HG03280 (cell line): ENCODE results near the gene S1PR3.
"Not testable (repeated sequence)": the region's sequence is repeated elsewhere in the genome, so short reads cannot be mapped to it uniquely, and the experiment has no call there.

Source experiments
- ATAC-seq: cut with Tn5 transposase; IDR thresholded peaks from one replicate; pipeline ENCODE4 v1.9.1; 2021; ENCODE audit warnings: mild to moderate bottlenecking, moderate library complexity; ENCODE audit not compliant: unreplicated experiment

Gene S1PR3

DNA sequence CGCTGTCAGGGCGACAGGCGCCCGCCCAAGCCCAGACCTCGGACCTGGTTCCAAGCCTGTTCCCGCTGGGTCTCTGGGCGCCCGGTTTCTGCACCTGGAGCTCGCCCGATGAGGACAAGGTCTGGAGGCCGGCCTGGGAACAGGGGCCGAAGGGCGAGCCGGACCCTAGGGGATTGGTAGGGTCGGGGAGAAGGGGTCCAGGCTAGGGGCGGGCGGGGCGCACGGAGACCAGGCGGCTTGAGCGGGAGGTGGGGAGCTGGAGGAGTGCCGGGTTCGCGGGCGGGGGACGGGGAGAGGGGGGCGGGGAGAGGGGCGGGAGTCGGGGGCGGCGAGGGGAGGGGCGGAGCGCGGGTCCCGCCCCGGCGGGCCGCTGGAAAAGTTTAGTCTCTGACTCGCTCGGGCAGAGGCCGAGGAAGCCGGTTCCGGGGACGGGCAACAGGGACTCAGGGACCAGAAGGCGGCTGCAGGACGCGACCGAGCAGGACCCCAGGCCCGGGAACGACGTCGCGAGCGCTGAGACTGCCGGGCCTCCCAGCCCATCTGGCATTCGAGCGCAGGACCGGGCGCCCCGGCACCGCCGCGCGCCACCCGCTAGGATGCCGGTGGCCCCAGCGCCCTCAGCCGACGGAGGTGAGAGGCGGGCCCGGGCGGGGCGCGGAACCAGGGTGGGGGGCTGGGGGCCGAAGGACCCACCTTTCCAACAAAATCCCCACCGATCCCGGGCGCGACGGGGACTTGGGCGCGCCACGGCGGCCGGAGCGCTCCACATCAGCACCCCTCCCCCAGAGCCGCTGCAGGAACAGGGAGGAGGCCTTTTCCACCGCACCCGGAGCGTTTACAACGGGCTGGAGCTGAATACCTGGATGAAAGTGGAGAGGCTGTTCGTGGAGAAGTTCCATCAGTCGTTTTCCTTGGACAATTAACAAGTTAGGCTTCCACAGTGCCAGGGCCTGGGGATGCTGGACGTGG is at the start of gene S1PR3:
S1PR3 (plus strand) TSS at position 403 of the 969 bp plus-strand sequence. CDS start 9,733 bp downstream, outside the sequence.
- no peak for ATAC-seq

DNA sequence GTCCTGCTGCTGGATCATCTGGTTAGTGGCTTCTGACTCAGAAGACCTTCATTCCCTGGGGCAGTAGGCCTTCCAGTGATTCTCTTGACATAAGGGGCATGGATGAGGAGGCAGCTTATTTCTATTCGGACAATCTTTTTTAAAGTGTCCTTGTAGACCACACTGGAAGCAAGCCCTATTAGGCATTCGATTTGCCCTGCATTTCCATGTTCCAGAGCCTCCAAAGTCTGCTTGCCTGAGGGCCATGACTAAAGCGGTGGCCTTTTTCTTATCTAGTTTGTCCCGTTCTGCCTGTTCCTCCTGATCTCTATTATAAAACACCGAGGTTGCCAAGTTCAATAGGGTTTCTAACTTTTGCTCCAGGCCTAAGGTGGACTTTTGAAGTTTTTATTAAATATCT is 49.7 kb upstream of the S1PR3 start:
- not testable (repeated sequence) for ATAC-seq

GRCh38 chr9:88942411-88942810 is 48.9 kb upstream of the S1PR3 start:
- ATAC-seq: no peak

- no peak for ATAC-seq
Measured at GRCh38 chr9:88945636-88946333, 45.5 kb upstream of the S1PR3 start.

DNA sequence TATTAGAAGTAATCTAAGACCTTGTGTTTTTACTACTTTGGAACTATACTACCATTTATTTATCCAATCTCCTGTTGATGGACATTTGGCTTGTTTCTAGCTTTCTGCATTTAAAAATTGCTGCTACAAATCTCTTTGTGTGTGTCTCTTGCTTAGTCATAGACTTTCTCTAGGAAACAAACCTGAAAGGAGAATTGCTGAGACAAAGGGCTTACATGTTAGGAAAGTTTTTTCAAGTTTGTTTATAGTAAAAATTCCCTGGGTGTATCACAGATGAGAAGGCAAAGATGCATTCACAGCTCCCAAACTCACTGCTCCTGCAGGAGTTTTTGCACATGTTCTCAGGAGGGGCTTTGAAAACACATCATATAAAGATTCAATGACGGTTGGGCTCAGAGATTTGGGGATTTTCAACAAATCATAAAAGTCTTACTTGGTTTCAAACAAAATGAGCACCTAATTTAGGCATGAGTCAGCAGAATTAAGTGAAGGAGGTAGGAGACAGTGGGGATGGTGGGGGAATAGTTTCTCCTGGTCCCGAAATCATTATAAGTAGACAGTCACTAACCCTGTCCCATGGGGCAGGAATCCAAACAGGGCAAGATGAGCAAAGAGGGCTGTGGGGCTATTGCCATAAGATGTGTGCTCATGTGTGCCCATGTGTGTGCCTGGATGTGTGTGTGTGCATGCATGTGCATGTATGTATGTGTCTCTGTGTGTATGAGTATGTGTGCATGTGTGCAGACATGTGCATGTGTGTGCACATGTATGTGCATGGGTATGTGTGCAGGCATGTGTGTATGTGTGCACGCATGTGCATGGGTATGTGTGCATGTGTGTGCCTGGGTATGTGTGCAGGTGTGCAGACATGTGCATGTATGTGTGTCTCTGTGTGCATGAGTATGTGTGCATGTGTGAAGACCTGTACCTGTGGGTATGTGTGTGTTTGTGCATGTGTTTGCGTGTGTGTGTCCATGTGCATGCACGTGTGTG is 43.4 kb upstream of the S1PR3 start:
- ATAC-seq: no peak

GRCh38 chr9:88949425-88949824 is 41.8 kb upstream of the S1PR3 start:
- no peak for ATAC-seq

- ATAC-seq: no peak
Measured at GRCh38 chr9:88949961-88950340, 41.3 kb upstream of the S1PR3 start.

- no peak for ATAC-seq
Measured at GRCh38 chr9:88950341-88951154, 40.7 kb upstream of the S1PR3 start.

DNA sequence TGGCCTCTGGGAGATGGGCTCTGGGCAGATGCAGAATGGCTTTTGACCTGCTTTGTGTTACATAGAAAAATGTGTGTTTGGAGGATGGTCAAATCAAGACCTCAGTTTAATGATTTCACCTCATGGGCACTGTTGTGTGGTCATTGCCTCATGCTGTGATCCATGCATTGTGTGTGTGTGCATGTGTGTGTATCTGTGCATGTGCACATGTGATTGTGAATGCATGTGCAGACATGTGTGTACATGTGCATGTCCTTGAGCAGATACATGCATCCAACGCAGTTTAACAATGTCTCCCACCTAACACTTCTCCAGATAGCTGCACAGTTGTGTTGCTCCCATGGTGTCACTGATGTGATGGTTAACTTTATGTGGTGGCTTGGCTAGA is 40.1 kb upstream of the S1PR3 start:
- ATAC-seq: no peak

GRCh38 chr9:88952086-88952615 is 39.1 kb upstream of the S1PR3 start:
- ATAC-seq: no peak

- ATAC-seq: no peak
Measured at GRCh38 chr9:88952976-88953375, 38.3 kb upstream of the S1PR3 start.

GRCh38 chr9:88953381-88954029 is 37.8 kb upstream of the S1PR3 start:
- no peak for ATAC-seq

GRCh38 chr9:88954066-88954465 is 37.2 kb upstream of the S1PR3 start:
- no peak for ATAC-seq

- ATAC-seq: no peak
Measured at GRCh38 chr9:88957526-88957925, 33.7 kb upstream of the S1PR3 start.

DNA sequence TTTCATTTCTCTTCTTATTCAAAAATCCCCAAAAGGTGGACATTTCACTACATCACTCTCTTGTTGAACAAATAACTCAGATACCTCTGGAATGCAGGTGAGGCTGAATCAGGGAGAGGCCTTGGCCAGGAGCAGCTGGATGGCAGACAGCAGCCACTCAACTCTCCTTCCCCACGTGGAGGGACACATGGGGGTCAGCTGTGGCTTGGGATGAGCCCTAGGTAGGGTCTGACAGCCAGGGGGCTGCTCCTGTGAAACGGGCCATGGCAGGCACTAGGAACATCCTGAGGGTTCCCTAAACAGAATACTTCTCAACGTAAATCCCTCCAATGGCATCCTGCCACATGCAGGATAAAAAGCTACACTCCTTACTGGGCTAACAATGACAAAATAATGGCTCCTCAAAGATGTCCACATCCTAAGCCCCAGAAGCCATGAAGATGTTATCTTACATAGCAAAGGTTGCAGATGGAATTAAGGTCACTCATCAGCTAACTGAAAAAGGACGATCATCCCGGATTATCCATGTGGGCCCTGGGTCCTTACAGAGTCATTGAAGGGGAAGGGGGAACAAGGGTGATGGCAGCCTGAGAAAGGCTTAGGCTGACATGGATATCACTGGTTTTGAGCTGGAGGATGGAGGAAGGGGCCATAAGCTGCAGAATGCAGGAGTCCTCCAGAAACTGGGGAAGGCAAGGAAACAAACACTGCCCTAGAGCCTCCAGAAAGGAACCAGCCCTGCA is 31.4 kb upstream of the S1PR3 start:
- no peak for ATAC-seq

- no peak for ATAC-seq
Measured at GRCh38 chr9:88960632-88961031, 30.6 kb upstream of the S1PR3 start.

- ATAC-seq: no peak
Measured at GRCh38 chr9:88965473-88965872, 25.8 kb upstream of the S1PR3 start.

- no peak for ATAC-seq
Measured at GRCh38 chr9:88966894-88967676, 24.2 kb upstream of the S1PR3 start.
